Frontal cortex (tissue), 4 donors: ENCODE results near the gene CAMSAP3. TPM values are rescaled to one million over a fixed set of nuclear protein-coding genes. Genes with fewer than 3 reads are reported as not detected.

Experiments
- DNase-seq, 2 donors: peaks; one replicate each; pipeline ENCODE4 v3.0.0; 2012; ENCODE audit warnings: low spot score in 2 of 2
- FAIRE-seq: peaks from 2 replicates; lab custom pipeline; 2012; peaks lifted over from hg19 to GRCh38; lab: Jason Lieb, UNC
- small RNA-seq: library from RNA; depleted of rRNA; stranded (forward); fragments of <200 nt; gene quantifications from one replicate; pipeline ENCODE3, GENCODE V24; 2014
- total RNA-seq: library from RNA; depleted of rRNA; stranded (reverse); fragments of >200 nt; gene quantifications from one replicate; pipeline ENCODE4 v1.2.3, GENCODE V29; 2014
- donor health status: control.
- donor health status: control.
- donor health status: control.

Gene CAMSAP3
- total RNA-seq, 1 donor from 2014 or later: 16.3 TPM

- FAIRE-seq: no peak
- no peak for DNase-seq
Observed at GRCh38 chr19:7665076-7665475, 69.4 kb downstream of the CAMSAP3 start.

Small RNA genes lying within 50 kb of the gene (small RNA-seq; reads per million reads assigned to genes)
- gene MIR6792: not detected

Other genes with a start within 250 kb of the CAMSAP3 start
- gene ARHGEF18, start 246.9 kb upstream of the CAMSAP3 start, total RNA-seq: 26.1 TPM
- gene PEX11G, start 106.8 kb upstream of the CAMSAP3 start, total RNA-seq: 1.2 TPM
- 10.6 TPM for gene ZNF358, start 79.8 kb upstream of the CAMSAP3 start, total RNA-seq
- gene MCOLN1, start 73.2 kb upstream of the CAMSAP3 start, total RNA-seq: 7.7 TPM
- 45.2 TPM for gene PNPLA6, start 60.1 kb upstream of the CAMSAP3 start, total RNA-seq
- 24.1 TPM for gene XAB2, start 33.7 kb downstream of the CAMSAP3 start, total RNA-seq
- 29.3 TPM for gene PET100, start 33.9 kb downstream of the CAMSAP3 start, total RNA-seq
- not detected for gene PCP2, start 37.9 kb downstream of the CAMSAP3 start, total RNA-seq
- gene STXBP2, start 41.2 kb downstream of the CAMSAP3 start, total RNA-seq: 2.4 TPM
- gene RETN, start 73.2 kb downstream of the CAMSAP3 start, total RNA-seq: not detected
- gene MCEMP1, start 81.2 kb downstream of the CAMSAP3 start, total RNA-seq: not detected
- gene TRAPPC5, start 85.0 kb downstream of the CAMSAP3 start, total RNA-seq: 15.5 TPM
- not detected for gene FCER2, start 106.3 kb downstream of the CAMSAP3 start, total RNA-seq
- gene CLEC4G, start 136.2 kb downstream of the CAMSAP3 start, total RNA-seq: 0.82 TPM
- 0.82 TPM for gene CD209, start 151.7 kb downstream of the CAMSAP3 start, total RNA-seq
- gene CLEC4M, start 167.4 kb downstream of the CAMSAP3 start, total RNA-seq: not detected
- 47.7 TPM for gene EVI5L, start 234.4 kb downstream of the CAMSAP3 start, total RNA-seq